Esophagus squamous epithelium (tissue), 4 donors: Measurements from ENCODE around the gene TMEM192.

Source experiments
- CTCF ChIP-seq, 6 experiments: fragments of 450-650 bp in 4 of 6; fragments of 200-600 bp in 2 of 6; sonication (generic) in 2 of 6; IDR thresholded peaks; one replicate each; pipeline ENCODE4 v1.5.1; 2016 to 2019; ENCODE audit warnings: antibody characterized with exemption in 6 of 6, mild to moderate bottlenecking in 4 of 6, moderate library complexity in 4 of 6
- POLR2A ChIP-seq, 4 donors: fragments of 450-650 bp; IDR thresholded peaks; one replicate each; pipeline ENCODE4 v1.6.1; 2017; ENCODE audit warnings: antibody characterized with exemption in 4 of 4, mild to moderate bottlenecking in 4 of 4, moderate library complexity in 3 of 4

DNA sequence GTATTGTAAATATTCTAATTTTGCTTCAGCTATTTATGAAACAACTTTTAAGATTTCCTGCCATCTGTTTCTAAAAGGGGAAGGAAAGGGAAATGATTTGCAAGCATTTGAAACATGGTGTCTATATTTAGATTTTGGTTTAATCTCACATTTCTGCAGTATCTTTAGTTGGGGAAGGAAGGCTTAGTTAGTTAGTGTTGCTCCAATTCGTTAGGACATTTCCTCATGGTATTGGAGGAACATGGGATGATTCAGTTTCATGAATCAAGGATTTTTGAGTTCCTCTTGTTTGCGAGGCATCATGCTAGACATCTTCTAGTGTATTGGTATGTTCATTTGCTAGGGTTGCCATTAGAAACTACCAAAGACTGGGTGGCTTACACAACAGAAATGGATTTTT lies 20.5 kb upstream of the TMEM192 start:
- TF ChIP-seq CTCF (IDR thresholded peaks at IDR 0.05) (no peak), POLR2A (IDR thresholded peaks at IDR 0.05) (no peak)
